K562 (cell line): ENCODE measurements around the gene AP3S1. TPM values are rescaled to one million over a fixed set of nuclear protein-coding genes. Genes with fewer than 3 reads are reported as not detected.

ENCODE experiments used
- ATAC-seq: fragments of 200-7000 bp; cut with Tn5 transposase; 3 replicates; pipeline ENCODE4 v1.9.1; 2020; ENCODE audit warnings: moderate library complexity
- BruUV-seq: library from RNA; stranded (reverse); fragments of 400-500 nt; replicated peaks from 2 replicates; lab custom pipeline; 2021; lab: Mats Ljungman, UMichigan
- CTCF ChIA-PET: fragments of 300-600 bp; formaldehyde crosslinking; extraction: SDS; loops from one replicate; lab custom pipeline; 2021; ENCODE audit warnings: low intra/inter-chr PET ratio; lab: Yijun Ruan, JAX
- POLR2A ChIA-PET: fragments of 300-600, 350-650 bp; sonication (Branson Sonifier 250); formaldehyde crosslinking; extraction: SDS; loops from one replicate; lab custom pipeline; 2021; ENCODE audit warnings: antibody characterized with exemption, inconsistent platforms; lab: Yijun Ruan, JAX
- DNase-seq, 4 experiments: peaks; one replicate each; pipeline versions ENCODE4 v3.0.0 to v3.0.0-alpha.2; 2011 to 2018; ENCODE audit warnings: low spot score in 3 of 4, mixed read lengths in 3 of 4; ENCODE audit errors: extremely low read depth in 1 of 4
- FAIRE-seq: peaks from 2 replicates; lab custom pipeline; 2011; peaks lifted over from hg19 to GRCh38; lab: Jason Lieb, UNC
- H2AFZ ChIP-seq: 2 replicates; pipeline ENCODE4 v1.6.0; 2011; ENCODE audit warnings: low read depth, low read length, control low read depth, inconsistent platforms
- H3K27ac ChIP-seq: fragments of 200-600 bp; 3 replicates; pipeline ENCODE4 v1.8.0; 2011; ENCODE audit warnings: low read depth, mild to moderate bottlenecking, control low read depth, inconsistent platforms, low read length, moderate library complexity, mixed read lengths; ENCODE audit errors: extremely low read depth
- H3K27me3 ChIP-seq, 2 experiments: fragments of 300-600 bp in 1 of 2; 2 replicates in 1 of 2; 3 replicates in 1 of 2; pipeline versions ENCODE4 v1.6.0 to v1.8.0; 2011; ENCODE audit warnings: inconsistent platforms in 2 of 2, low read length in 2 of 2, mild to moderate bottlenecking in 1 of 2, mixed read lengths in 1 of 2, moderate library complexity in 1 of 2; ENCODE audit not compliant: control insufficient read depth in 2 of 2, insufficient read depth in 2 of 2
- H3K36me3 ChIP-seq: fragments of 300-600 bp; 3 replicates; pipeline ENCODE4 v1.8.0; 2011; ENCODE audit warnings: mild to moderate bottlenecking, low read length, inconsistent platforms; ENCODE audit not compliant: control insufficient read depth, insufficient read depth
- H3K4me1 ChIP-seq, 2 experiments: fragments of 200-600 bp in 1 of 2; replicated peaks in 1 of 2; 2 replicates in 1 of 2; 3 replicates in 1 of 2; pipeline versions ENCODE4 v1.5.1 to v1.8.0; 2011; ENCODE audit warnings: inconsistent platforms in 2 of 2, low read length in 2 of 2, mild to moderate bottlenecking in 1 of 2, mixed read lengths in 1 of 2, moderate library complexity in 1 of 2; ENCODE audit not compliant: control insufficient read depth in 2 of 2, insufficient read depth in 2 of 2
- H3K4me2 ChIP-seq: 2 replicates; pipeline ENCODE4 v1.6.1; 2011; ENCODE audit warnings: low read length, control low read depth, inconsistent platforms, mixed read lengths; ENCODE audit not compliant: insufficient read depth
- H3K4me3 ChIP-seq: fragments of 200-600 bp; sonication (generic), shearing (Covaris generic); 2 replicates; pipeline ENCODE4 v1.5.1; 2016; ENCODE audit warnings: control low read depth, inconsistent platforms
- H3K79me2 ChIP-seq: fragments of 200-600 bp; 3 replicates; pipeline ENCODE4 v1.8.0; 2011; ENCODE audit warnings: low read length, inconsistent platforms; ENCODE audit not compliant: control insufficient read depth, insufficient read depth
- H3K9ac ChIP-seq, 2 experiments: 2 replicates each; pipeline versions ENCODE4 v1.6.0 to v1.6.1; 2011; ENCODE audit warnings: low read depth in 2 of 2, low read length in 2 of 2, control low read depth in 1 of 2, inconsistent platforms in 1 of 2, mild to moderate bottlenecking in 1 of 2, mixed read lengths in 1 of 2; ENCODE audit not compliant: insufficient read depth in 1 of 2
- H3K9me1 ChIP-seq: one replicate; pipeline ENCODE4 v1.6.0; 2011; ENCODE audit warnings: inconsistent platforms, mild to moderate bottlenecking, low read length, moderate library complexity; ENCODE audit not compliant: control insufficient read depth, insufficient read depth
- H3K9me3 ChIP-seq: replicated peaks from 2 replicates; pipeline ENCODE4 v1.5.1; 2011; ENCODE audit warnings: low read depth, low read length, inconsistent platforms; ENCODE audit not compliant: control insufficient read depth, insufficient read depth
- H4K20me1 ChIP-seq: replicated peaks from 2 replicates; pipeline ENCODE4 v1.6.1; 2011; ENCODE audit warnings: low read length, inconsistent platforms, mixed read lengths; ENCODE audit not compliant: control insufficient read depth, insufficient read depth
- CAMTA2 ChIP-seq: fragments of 250-450 bp; sonication (Bioruptor Pico); conservative IDR thresholded peaks from 2 replicates; pipeline ENCODE4 v1.5.1; 2022
- CEBPB ChIP-seq: fragments of 450-650 bp; IDR thresholded peaks from 2 replicates; pipeline ENCODE4 v1.6.1; 2016; ENCODE audit warnings: missing genetic modification characterization, missing compliant biosample characterization
- GABPA ChIP-seq: fragments of 200-800 bp; sonication (Bioruptor generic); conservative IDR thresholded peaks from 2 replicates; pipeline ENCODE4 v1.6.1; 2016; ENCODE audit warnings: low read depth, missing genetic modification characterization, missing compliant biosample characterization
- NR3C1 ChIP-seq: sonication (generic); formaldehyde crosslinking; IDR thresholded peaks from 2 replicates; pipeline ENCODE4 v1.8.1; 2022; ENCODE audit warnings: missing genetic modification reagents
- PTBP1 ChIP-seq: fragments of 200-400 bp; formaldehyde crosslinking; IDR thresholded peaks from 2 replicates; pipeline ENCODE4 v1.6.1; 2017; ENCODE audit warnings: low read depth, low read length
- ZFX ChIP-seq: sonication (generic); formaldehyde crosslinking; IDR thresholded peaks from 2 replicates; pipeline ENCODE4 v1.8.0; 2022; ENCODE audit warnings: mild to moderate bottlenecking, missing genetic modification reagents, moderate library complexity
- ZNF445 ChIP-seq: fragments of 250-450 bp; sonication (Bioruptor Pico); IDR thresholded peaks from 2 replicates; pipeline ENCODE4 v1.4.0; 2020; ENCODE audit warnings: low read depth, mild to moderate bottlenecking, moderate library complexity
- ZNF584 ChIP-seq: fragments of 200-800 bp; sonication (Bioruptor generic); IDR thresholded peaks from 2 replicates; pipeline ENCODE4 v1.6.1; 2016; ENCODE audit warnings: low read depth, mild to moderate bottlenecking, missing genetic modification characterization, missing compliant biosample characterization
- ZSCAN32 ChIP-seq: fragments of 450-650 bp; formaldehyde crosslinking; IDR thresholded peaks from 2 replicates; pipeline ENCODE4 v1.4.0; 2020; ENCODE audit warnings: mild to moderate bottlenecking, moderate library complexity
- WGBS: fragments of 100-300 bp; shearing (Covaris generic); methylation state at CpG from one replicate; pipeline ENCODE4 v1.1.6; 2016; ENCODE audit warnings: low coverage, mixed read lengths; ENCODE audit not compliant: insufficient coverage; ENCODE audit errors: missing lambda C conversion rate; 5-methylcytosine and 5-hydroxymethylcytosine counted together
- in situ Hi-C: fragments of 300-500 bp; cut with MboI; formaldehyde crosslinking; loops from 4 replicates; pipeline ENCODE4 v1.15.0; 2018; ENCODE audit warnings: inconsistent platforms, mixed read lengths
- intact Hi-C: fragments of 100-400 bp; cut with micrococcal nuclease; formaldehyde crosslinking; loops from 2 replicates; pipeline ENCODE4 v1.14.2; 2022
- polyA plus RNA-seq, 8 experiments: library from polyadenylated mRNA; depleted of rRNA in 4 of 8; stranded (reverse) in 5 of 8; unstranded in 3 of 8; fragments of >200 nt; fragmentation: Nextera tagmentation in 2 of 8; fragmentation: Illumina TruSeq in 1 of 8; extraction: Ambion mirVana in 2 of 8; extraction: Trizol in 1 of 8; gene quantifications; 2 replicates each; pipeline versions ENCODE4 v1.2.1 to v1.2.3, GENCODE V29; 2011 to 2014; ENCODE audit warnings: inconsistent platforms in 1 of 8, missing spikeins in 1 of 8
- total RNA-seq, 7 experiments: library from RNA; depleted of rRNA in 6 of 7; stranded (reverse); fragments of >200 nt in 6 of 7; fragmentation: Illumina TruSeq in 2 of 7; extraction: Trizol in 2 of 7; gene quantifications; 2 replicates each; pipeline versions ENCODE4 v1.2.1 to v1.2.3, GENCODE V29; 2011 to 2021; ENCODE audit warnings: low replicate concordance in 1 of 7
- TF ChIP-seq, protein P1 (sequence below), 2 experiments: fragments of 450-650 bp in 1 of 2; IDR thresholded peaks; 2 replicates each; pipeline ENCODE4 v1.6.1; 2011 to 2017; ENCODE audit warnings: low read depth in 2 of 2, antibody characterized with exemption in 1 of 2, borderline replicate concordance in 1 of 2, low read length in 1 of 2, mild to moderate bottlenecking in 1 of 2, mixed read lengths in 1 of 2; ENCODE audit not compliant: control insufficient read depth in 1 of 2
- TF ChIP-seq, protein P2 (sequence below): fragments of 450-650 bp; IDR thresholded peaks from 2 replicates; pipeline ENCODE4 v1.6.1; 2017; ENCODE audit warnings: antibody characterized with exemption, mild to moderate bottlenecking
- TF ChIP-seq, protein P3 (sequence below): fragments of 250-450 bp; sonication (Bioruptor Pico); IDR thresholded peaks from 2 replicates; pipeline ENCODE4 v1.4.0; 2020

AP3S1 gene
- total and polyA plus RNA-seq, 9 of the 15 experiments (the other 6 are each of a cell fraction or from before 2014, with no cell fraction given), result 46.1 to 106 (median 67.3) TPM

DNA sequence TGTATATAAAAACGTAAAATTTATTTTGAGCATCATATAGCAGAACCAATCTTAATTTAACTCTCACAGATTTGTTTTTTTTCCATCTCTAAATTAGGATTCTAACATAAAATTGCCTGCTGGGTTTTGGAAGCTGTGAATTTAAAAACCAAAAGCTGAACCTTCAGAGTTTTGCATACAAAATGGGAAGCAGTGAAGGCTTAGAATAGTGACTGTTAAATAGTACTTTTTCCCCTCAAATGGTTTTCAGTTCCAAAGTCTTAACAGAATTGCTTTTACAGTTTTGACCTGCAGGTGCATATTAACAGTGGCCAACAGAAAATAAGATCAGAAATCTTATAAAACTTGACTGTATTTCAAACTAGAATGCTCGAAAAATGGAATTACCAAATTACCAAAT lies 65.4 kb downstream of the AP3S1 start:
- H3K4me3 ChIP-seq, result no peak overlapping the region
- intact Hi-C loops, result no loop called here
- DNase-seq (no peak), ATAC-seq (no peak), FAIRE-seq (no peak)
- H3K9ac ChIP-seq, result no peak overlapping the region
- no peaks in the 10 kb centered on the region for H3K9me3 ChIP-seq
- 49% methylated on average over 2 of the region's 2 CpGs for WGBS
- H3K4me1 ChIP-seq, result no peaks in the 10 kb centered on the region
- H3K9me1 ChIP-seq, result no peaks in the 10 kb centered on the region
- CTCF ChIA-PET, result no interaction called here
- no peak overlapping the region for H2AFZ ChIP-seq
- no peaks in the 10 kb centered on the region for H4K20me1 ChIP-seq
- no peak overlapping the region for H3K27ac ChIP-seq
- POLR2A ChIA-PET, result no interaction called here
- H3K36me3 ChIP-seq, result no peaks in the 10 kb centered on the region
- in situ Hi-C loops, result no loop called here
- no peak for TF ChIP-seq ZFX (CRISPR knock-in tag)
- TF ChIP-seq, protein P1, sequence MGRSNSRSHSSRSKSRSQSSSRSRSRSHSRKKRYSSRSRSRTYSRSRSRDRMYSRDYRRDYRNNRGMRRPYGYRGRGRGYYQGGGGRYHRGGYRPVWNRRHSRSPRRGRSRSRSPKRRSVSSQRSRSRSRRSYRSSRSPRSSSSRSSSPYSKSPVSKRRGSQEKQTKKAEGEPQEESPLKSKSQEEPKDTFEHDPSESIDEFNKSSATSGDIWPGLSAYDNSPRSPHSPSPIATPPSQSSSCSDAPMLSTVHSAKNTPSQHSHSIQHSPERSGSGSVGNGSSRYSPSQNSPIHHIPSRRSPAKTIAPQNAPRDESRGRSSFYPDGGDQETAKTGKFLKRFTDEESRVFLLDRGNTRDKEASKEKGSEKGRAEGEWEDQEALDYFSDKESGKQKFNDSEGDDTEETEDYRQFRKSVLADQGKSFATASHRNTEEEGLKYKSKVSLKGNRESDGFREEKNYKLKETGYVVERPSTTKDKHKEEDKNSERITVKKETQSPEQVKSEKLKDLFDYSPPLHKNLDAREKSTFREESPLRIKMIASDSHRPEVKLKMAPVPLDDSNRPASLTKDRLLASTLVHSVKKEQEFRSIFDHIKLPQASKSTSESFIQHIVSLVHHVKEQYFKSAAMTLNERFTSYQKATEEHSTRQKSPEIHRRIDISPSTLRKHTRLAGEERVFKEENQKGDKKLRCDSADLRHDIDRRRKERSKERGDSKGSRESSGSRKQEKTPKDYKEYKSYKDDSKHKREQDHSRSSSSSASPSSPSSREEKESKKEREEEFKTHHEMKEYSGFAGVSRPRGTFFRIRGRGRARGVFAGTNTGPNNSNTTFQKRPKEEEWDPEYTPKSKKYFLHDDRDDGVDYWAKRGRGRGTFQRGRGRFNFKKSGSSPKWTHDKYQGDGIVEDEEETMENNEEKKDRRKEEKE (IDR thresholded peaks at IDR 0.05; ENCODE audit: borderline replicate concordance in 1 of 2, control insufficient read depth in 1 of 2, low read depth in 2 of 2, low read length in 1 of 2), result no peak
- TF ChIP-seq NR3C1, result no peak
- TF ChIP-seq ZNF445 (CRISPR knock-in tag), result no peak
- no peak for TF ChIP-seq ZSCAN32 (CRISPR knock-in tag)
- no peak for TF ChIP-seq GABPA (tag)
- TF ChIP-seq ZNF584, result no peak
- TF ChIP-seq CAMTA2 (CRISPR knock-in tag), result no peak
- no peak for TF ChIP-seq CEBPB (tag)
- no peak for TF ChIP-seq PTBP1
- TF ChIP-seq, protein P2, sequence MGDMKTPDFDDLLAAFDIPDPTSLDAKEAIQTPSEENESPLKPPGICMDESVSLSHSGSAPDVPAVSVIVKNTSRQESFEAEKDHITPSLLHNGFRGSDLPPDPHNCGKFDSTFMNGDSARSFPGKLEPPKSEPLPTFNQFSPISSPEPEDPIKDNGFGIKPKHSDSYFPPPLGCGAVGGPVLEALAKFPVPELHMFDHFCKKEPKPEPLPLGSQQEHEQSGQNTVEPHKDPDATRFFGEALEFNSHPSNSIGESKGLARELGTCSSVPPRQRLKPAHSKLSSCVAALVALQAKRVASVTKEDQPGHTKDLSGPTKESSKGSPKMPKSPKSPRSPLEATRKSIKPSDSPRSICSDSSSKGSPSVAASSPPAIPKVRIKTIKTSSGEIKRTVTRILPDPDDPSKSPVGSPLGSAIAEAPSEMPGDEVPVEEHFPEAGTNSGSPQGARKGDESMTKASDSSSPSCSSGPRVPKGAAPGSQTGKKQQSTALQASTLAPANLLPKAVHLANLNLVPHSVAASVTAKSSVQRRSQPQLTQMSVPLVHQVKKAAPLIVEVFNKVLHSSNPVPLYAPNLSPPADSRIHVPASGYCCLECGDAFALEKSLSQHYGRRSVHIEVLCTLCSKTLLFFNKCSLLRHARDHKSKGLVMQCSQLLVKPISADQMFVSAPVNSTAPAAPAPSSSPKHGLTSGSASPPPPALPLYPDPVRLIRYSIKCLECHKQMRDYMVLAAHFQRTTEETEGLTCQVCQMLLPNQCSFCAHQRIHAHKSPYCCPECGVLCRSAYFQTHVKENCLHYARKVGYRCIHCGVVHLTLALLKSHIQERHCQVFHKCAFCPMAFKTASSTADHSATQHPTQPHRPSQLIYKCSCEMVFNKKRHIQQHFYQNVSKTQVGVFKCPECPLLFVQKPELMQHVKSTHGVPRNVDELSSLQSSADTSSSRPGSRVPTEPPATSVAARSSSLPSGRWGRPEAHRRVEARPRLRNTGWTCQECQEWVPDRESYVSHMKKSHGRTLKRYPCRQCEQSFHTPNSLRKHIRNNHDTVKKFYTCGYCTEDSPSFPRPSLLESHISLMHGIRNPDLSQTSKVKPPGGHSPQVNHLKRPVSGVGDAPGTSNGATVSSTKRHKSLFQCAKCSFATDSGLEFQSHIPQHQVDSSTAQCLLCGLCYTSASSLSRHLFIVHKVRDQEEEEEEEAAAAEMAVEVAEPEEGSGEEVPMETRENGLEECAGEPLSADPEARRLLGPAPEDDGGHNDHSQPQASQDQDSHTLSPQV, result no peak
- TF ChIP-seq, protein P3, sequence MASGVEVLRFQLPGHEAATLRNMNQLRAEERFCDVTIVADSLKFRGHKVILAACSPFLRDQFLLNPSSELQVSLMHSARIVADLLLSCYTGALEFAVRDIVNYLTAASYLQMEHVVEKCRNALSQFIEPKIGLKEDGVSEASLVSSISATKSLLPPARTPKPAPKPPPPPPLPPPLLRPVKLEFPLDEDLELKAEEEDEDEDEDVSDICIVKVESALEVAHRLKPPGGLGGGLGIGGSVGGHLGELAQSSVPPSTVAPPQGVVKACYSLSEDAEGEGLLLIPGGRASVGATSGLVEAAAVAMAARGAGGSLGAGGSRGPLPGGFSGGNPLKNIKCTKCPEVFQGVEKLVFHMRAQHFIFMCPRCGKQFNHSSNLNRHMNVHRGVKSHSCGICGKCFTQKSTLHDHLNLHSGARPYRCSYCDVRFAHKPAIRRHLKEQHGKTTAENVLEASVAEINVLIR (CRISPR knock-in tag), result no peak
- H3K4me2 ChIP-seq, result no peak overlapping the region
- no TSS peak for BruUV-seq
- no peaks in the 10 kb centered on the region for H3K27me3 ChIP-seq
- no peaks in the 10 kb centered on the region for H3K79me2 ChIP-seq
